HCT116 (cell line): ENCODE data around the gene SPATA3.

Experiments
- CEBPB ChIP-seq: IDR thresholded peaks from 2 replicates; pipeline ENCODE4 v1.6.1; 2012; ENCODE audit warnings: low read depth
- ELF1 ChIP-seq: IDR thresholded peaks from 2 replicates; pipeline ENCODE4 v1.6.1; 2012; ENCODE audit warnings: low read depth, borderline replicate concordance
- POLR2A ChIP-seq: IDR thresholded peaks from 2 replicates; pipeline ENCODE4 v1.7.0; 2011; ENCODE audit warnings: borderline replicate concordance; ENCODE audit not compliant: insufficient read depth, insufficient read length; ENCODE audit errors: extremely low read depth
- POLR2AphosphoS5 ChIP-seq: IDR thresholded peaks from 2 replicates; pipeline ENCODE4 v1.6.1; 2011; ENCODE audit warnings: mild to moderate bottlenecking, low read depth, low read length, moderate library complexity
- SP1 ChIP-seq: IDR thresholded peaks from 2 replicates; pipeline ENCODE4 v1.6.1; 2012; ENCODE audit warnings: low read depth
- TF ChIP-seq, protein P1 (sequence below), 3 experiments: fragments of 200-600 bp in 1 of 3; sonication (generic) in 1 of 3; IDR thresholded peaks in 2 of 3; conservative IDR thresholded peaks in 1 of 3; 2 replicates each; pipeline ENCODE4 v1.5.1; 2012 to 2017; ENCODE audit warnings: low read depth in 2 of 3, low read length in 2 of 3, antibody characterized with exemption in 1 of 3, borderline replicate concordance in 1 of 3, control low read depth in 1 of 3, mild to moderate bottlenecking in 1 of 3, mixed read lengths in 1 of 3, mixed run types in 1 of 3, moderate library complexity in 1 of 3; ENCODE audit not compliant: insufficient read depth in 1 of 3

DNA sequence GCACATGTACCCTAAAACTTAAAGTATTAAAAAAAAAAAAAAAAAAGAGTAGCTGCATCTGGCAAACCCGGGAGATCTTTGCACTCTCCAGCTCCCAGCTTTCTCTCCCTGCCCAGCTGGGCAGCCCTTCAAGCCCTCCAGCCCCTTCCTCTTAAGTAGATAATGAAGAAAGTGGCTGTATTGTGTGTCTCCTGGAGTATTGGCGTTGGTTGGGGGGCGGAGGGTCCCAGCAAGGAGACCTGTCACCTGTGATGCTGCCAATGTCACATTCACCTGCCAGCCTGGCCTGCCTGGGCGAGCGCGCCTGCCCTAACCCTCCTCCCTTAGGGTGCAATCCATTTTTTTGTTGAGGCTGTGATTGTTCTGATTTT is 43.4 kb downstream of the SPATA3 start:
- TF ChIP-seq POLR2A (no peak), POLR2AphosphoS5 (no peak), SP1 (no peak), CEBPB (no peak), ELF1 (no peak)
- TF ChIP-seq, protein P1, sequence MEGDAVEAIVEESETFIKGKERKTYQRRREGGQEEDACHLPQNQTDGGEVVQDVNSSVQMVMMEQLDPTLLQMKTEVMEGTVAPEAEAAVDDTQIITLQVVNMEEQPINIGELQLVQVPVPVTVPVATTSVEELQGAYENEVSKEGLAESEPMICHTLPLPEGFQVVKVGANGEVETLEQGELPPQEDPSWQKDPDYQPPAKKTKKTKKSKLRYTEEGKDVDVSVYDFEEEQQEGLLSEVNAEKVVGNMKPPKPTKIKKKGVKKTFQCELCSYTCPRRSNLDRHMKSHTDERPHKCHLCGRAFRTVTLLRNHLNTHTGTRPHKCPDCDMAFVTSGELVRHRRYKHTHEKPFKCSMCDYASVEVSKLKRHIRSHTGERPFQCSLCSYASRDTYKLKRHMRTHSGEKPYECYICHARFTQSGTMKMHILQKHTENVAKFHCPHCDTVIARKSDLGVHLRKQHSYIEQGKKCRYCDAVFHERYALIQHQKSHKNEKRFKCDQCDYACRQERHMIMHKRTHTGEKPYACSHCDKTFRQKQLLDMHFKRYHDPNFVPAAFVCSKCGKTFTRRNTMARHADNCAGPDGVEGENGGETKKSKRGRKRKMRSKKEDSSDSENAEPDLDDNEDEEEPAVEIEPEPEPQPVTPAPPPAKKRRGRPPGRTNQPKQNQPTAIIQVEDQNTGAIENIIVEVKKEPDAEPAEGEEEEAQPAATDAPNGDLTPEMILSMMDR (IDR thresholded peaks at IDR 0.05 in 2 of 3, conservative IDR thresholded peaks at IDR 0.05 in 1 of 3; ENCODE audit: borderline replicate concordance in 1 of 3, insufficient read depth in 1 of 3, low read depth in 2 of 3, low read length in 2 of 3) = no peak
